Common myeloid progenitor, CD34-positive (primary cell): Measurements from ENCODE around the gene METTL5.

Experiments used
- CTCF ChIA-PET: fragments of 350-600 bp; sonication (Branson Sonifier 250); formaldehyde crosslinking; loops from one replicate; lab custom pipeline; 2021; ENCODE audit warnings: antibody characterized with exemption; lab: Charles Lee
- POLR2A ChIA-PET: fragments of 350-600 bp; sonication (Branson Sonifier 250); formaldehyde crosslinking; loops from one replicate; lab custom pipeline; 2021; ENCODE audit warnings: antibody characterized with exemption; lab: Charles Lee
- DNase-seq, 3 donors: peaks; one replicate each; pipeline versions ENCODE4 v3.0.0 to v3.0.0-alpha.2; 2013
- H3K27ac ChIP-seq, 2 experiments: 1 replicate in 1 of 2; 2 replicates in 1 of 2; pipeline ENCODE4 v1.7.0; 2013; ENCODE audit warnings: inconsistent platforms in 2 of 2, low read length in 2 of 2, mild to moderate bottlenecking in 2 of 2, low read depth in 1 of 2, moderate library complexity in 1 of 2; ENCODE audit not compliant: severe bottlenecking in 2 of 2, insufficient read depth in 1 of 2, poor library complexity in 1 of 2
- H3K27me3 ChIP-seq, 5 experiments: replicated peaks in 2 of 5; 1 replicate in 3 of 5; 2 replicates in 2 of 5; pipeline versions ENCODE4 v1.6.1 to v1.7.0; 2013; ENCODE audit warnings: low read length in 4 of 5, mild to moderate bottlenecking in 2 of 5, moderate library complexity in 2 of 5, inconsistent platforms in 1 of 5; ENCODE audit not compliant: insufficient read depth in 5 of 5, control insufficient read depth in 4 of 5
- H3K36me3 ChIP-seq, 4 experiments: 1 replicate in 2 of 4; 2 replicates in 2 of 4; pipeline versions ENCODE4 v1.6.1 to v1.7.0; 2013; ENCODE audit warnings: low read length in 3 of 4, control low read depth in 1 of 4, mild to moderate bottlenecking in 1 of 4; ENCODE audit not compliant: control insufficient read depth in 4 of 4, insufficient read depth in 4 of 4
- H3K4me1 ChIP-seq, 4 experiments: 1 replicate in 3 of 4; 2 replicates in 1 of 4; pipeline versions ENCODE4 v1.6.1 to v1.7.1; 2013; ENCODE audit warnings: low read length in 3 of 4, mild to moderate bottlenecking in 3 of 4, control low read depth in 1 of 4, inconsistent platforms in 1 of 4, moderate library complexity in 1 of 4; ENCODE audit not compliant: control insufficient read depth in 4 of 4, insufficient read depth in 4 of 4; ENCODE audit errors: control extremely low read depth in 1 of 4
- H3K4me3 ChIP-seq, 7 experiments: 1 replicate in 4 of 7; 2 replicates in 3 of 7; pipeline versions ENCODE4 v1.5.1 to v1.7.0; 2013; ENCODE audit warnings: mild to moderate bottlenecking in 7 of 7, low read length in 6 of 7, moderate library complexity in 6 of 7, inconsistent platforms in 2 of 7, low read depth in 2 of 7, control low read depth in 1 of 7; ENCODE audit not compliant: insufficient read depth in 4 of 7, control insufficient read depth in 1 of 7; ENCODE audit errors: extremely low read depth in 1 of 7
- H3K9me3 ChIP-seq, 5 experiments: 1 replicate in 4 of 5; 2 replicates in 1 of 5; pipeline versions ENCODE4 v1.6.1 to v1.7.1; 2013; ENCODE audit warnings: low read length in 4 of 5, mild to moderate bottlenecking in 2 of 5, inconsistent platforms in 1 of 5, low read depth in 1 of 5, moderate library complexity in 1 of 5; ENCODE audit not compliant: control insufficient read depth in 4 of 5, insufficient read depth in 2 of 5; ENCODE audit errors: control extremely low read depth in 1 of 5
- WGBS: methylation state at CpG from one replicate; pipeline ENCODE4 v1.1.5; 2013; ENCODE audit not compliant: insufficient coverage; 5-methylcytosine and 5-hydroxymethylcytosine counted together

METTL5 gene

DNA sequence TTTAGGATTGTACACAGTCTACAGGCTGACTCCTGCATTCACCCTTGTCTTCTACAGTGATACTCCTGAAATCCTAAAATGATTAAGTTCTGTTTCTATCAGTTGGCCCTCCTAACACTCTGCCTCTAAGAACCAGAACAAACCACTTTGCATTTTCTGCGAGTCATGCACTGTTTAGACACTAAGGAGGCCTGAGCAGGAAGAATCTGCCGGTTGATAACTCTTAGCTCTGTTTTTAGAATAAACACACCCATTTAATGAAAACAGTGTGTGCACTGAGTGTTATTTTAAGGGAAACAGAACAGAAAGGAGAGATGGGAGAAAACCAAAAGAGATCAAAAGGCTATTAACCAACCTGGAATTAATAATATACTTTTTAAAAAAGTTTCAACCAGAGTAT is 48.9 kb downstream of the METTL5 start:
- WGBS = no CpG with 5 or more reads among the region's 2 CpGs
- CTCF ChIA-PET = interaction anchor here (0.6 to 2.8 kb wide), 5 partner anchors 14 to 323 kb away, joined by 3 to 11 read pairs (median 4); no protein-coding TSS in a partner anchor
- Histone ChIP-seq H3K4me1 (peaks cover 0 to 24% (median 1%) of the 10 kb centered on the region in 4 experiments), H3K27ac (no peak overlapping the region), H3K4me3 (no peak overlapping the region), H3K27me3 (no peaks in the 10 kb centered on the region), H3K36me3 (no peaks in the 10 kb centered on the region), H3K9me3 (no peaks in the 10 kb centered on the region)
- peak in 2 of 3 donors; percentile 30 to 42 for DNase-seq
- POLR2A ChIA-PET = interaction anchor here (0.6 kb wide), 1 partner anchor 236 kb away, joined by 4 read pairs; no protein-coding TSS in a partner anchor

DNA sequence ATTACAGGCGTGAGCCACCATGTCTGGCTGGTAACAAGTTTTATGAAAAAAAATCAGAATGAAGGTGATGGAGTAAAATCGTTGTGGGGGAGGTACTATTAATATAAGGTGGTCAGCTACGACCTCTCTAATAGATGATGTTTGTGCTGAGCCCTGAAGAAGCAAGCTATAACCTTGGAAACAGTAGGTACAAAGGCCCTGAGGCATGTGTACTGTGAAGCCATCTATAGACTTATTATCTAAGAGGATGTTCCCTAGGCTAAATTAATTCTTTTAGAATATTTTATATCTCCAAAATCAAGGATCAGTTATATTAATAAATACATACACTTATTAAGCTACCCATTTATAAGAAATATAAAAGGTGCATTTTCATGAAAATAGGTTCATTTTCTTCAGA is 49.4 kb downstream of the METTL5 start:
- Histone ChIP-seq H3K4me3 (no peak overlapping the region), H3K9me3 (no peaks in the 10 kb centered on the region), H3K4me1 (peaks cover 0 to 24% (median 1%) of the 10 kb centered on the region in 4 experiments), H3K27me3 (no peaks in the 10 kb centered on the region), H3K36me3 (no peaks in the 10 kb centered on the region), H3K27ac (no peak overlapping the region)
- ChIA-PET CTCF (interaction anchor here (0.6 to 2.8 kb wide), 5 partner anchors 15 to 322 kb away, joined by 3 to 11 read pairs (median 4); no protein-coding TSS in a partner anchor), POLR2A (interaction anchor here (0.6 kb wide), 1 partner anchor 236 kb away, joined by 4 read pairs; no protein-coding TSS in a partner anchor)
- no peak for DNase-seq
- WGBS = 100% methylated on average over 3 of the region's 3 CpGs

DNA sequence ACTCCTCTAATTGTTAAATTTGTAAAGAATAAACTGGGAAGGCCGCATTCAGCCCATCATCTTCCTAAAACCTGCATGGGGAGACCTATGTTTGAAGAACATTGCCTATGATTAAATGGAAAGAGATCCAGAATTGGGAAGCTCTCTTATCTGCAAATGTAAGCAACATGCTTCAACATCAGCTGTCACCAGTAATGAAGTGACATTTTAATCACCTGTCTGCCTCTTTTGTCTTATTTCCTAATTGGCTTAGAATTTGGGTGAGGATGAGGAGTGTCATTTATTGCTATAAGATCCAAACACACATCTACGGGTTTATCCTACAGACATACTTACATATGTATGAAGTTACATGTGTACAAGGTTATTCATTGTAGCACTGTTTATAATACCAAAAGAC is 52.1 kb downstream of the METTL5 start:
- no peak for DNase-seq
- WGBS = no CpG with 5 or more reads among the region's 2 CpGs
- Histone ChIP-seq H3K4me3 (no peak overlapping the region), H3K9me3 (no peaks in the 10 kb centered on the region), H3K27ac (no peak overlapping the region), H3K4me1 (peaks cover 0 to 13% (median 12%) of the 10 kb centered on the region in 4 experiments), H3K27me3 (peaks cover 0 to 24% (median 7%) of the 10 kb centered on the region in 5 experiments), H3K36me3 (no peaks in the 10 kb centered on the region)
- ChIA-PET CTCF (interaction anchor here (1.3 to 2.2 kb wide), 3 partner anchors 10 to 80 kb away, joined by 4 to 7 read pairs (median 4); no protein-coding TSS in a partner anchor), POLR2A (no interaction called here)

DNA sequence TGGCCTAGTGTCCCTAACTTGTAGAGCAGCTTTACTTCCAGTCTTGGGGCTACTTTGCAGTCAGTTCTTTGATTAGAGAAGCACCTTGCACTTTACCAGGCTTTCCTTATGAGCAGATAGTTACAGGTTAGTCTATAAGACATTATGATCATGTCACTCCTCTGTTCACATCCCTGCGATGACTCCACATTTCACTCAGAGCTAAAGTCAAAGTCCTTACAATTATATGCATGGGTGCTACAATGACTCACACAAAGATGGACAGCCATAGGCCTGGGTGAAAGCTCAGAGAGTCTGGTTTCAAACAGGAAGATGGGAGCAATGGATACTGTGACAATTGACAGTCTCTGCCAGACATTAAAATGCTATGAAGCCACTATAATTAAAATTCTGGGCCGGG is 53.1 kb downstream of the METTL5 start:
- Histone ChIP-seq H3K36me3 (no peaks in the 10 kb centered on the region), H3K9me3 (no peaks in the 10 kb centered on the region), H3K4me1 (peaks cover 0 to 20% (median 13%) of the 10 kb centered on the region in 4 experiments), H3K4me3 (no peak overlapping the region), H3K27ac (no peak overlapping the region), H3K27me3 (peaks cover 0 to 26% (median 7%) of the 10 kb centered on the region in 5 experiments)
- 100% methylated on average over 2 of the region's 2 CpGs for WGBS
- CTCF ChIA-PET = interaction anchor here (0.9 to 1.7 kb wide), 2 partner anchors 16 to 79 kb away, joined by 3 read pairs; no protein-coding TSS in a partner anchor
- DNase-seq = no peak
- POLR2A ChIA-PET = no interaction called here

DNA sequence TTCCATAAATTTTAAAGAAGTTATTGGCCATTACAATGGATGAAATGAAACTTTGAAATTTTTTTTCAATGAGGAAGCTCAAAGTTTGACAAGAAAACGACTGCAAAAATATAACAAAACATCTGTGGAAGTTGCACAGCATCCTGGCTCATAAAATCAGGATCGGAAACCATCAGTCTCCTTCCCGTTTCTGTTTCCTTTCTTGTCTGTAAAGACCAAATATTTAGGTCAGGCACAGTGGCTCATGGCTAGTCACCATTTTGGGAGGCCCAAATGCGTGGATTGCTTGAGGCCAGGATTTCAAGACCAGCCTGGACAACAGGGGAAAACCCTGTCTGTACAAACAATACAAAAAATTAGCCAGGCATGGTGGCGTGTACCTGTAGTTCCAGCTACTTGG is 53.7 kb downstream of the METTL5 start:
- Histone ChIP-seq H3K4me1 (peaks cover 0 to 17% (median 13%) of the 10 kb centered on the region in 4 experiments), H3K27me3 (peaks cover 0 to 26% (median 7%) of the 10 kb centered on the region in 5 experiments), H3K27ac (no peak overlapping the region), H3K36me3 (no peaks in the 10 kb centered on the region), H3K4me3 (no peak overlapping the region), H3K9me3 (no peaks in the 10 kb centered on the region)
- POLR2A ChIA-PET = no interaction called here
- 50% methylated on average over 4 of the region's 5 CpGs for WGBS
- CTCF ChIA-PET = interaction anchor here (0.8 to 1.7 kb wide), 3 partner anchors 17 to 79 kb away, joined by 3 to 4 read pairs (median 3); no protein-coding TSS in a partner anchor
- DNase-seq = peak in 1 of 3 donors; percentile 4

DNA sequence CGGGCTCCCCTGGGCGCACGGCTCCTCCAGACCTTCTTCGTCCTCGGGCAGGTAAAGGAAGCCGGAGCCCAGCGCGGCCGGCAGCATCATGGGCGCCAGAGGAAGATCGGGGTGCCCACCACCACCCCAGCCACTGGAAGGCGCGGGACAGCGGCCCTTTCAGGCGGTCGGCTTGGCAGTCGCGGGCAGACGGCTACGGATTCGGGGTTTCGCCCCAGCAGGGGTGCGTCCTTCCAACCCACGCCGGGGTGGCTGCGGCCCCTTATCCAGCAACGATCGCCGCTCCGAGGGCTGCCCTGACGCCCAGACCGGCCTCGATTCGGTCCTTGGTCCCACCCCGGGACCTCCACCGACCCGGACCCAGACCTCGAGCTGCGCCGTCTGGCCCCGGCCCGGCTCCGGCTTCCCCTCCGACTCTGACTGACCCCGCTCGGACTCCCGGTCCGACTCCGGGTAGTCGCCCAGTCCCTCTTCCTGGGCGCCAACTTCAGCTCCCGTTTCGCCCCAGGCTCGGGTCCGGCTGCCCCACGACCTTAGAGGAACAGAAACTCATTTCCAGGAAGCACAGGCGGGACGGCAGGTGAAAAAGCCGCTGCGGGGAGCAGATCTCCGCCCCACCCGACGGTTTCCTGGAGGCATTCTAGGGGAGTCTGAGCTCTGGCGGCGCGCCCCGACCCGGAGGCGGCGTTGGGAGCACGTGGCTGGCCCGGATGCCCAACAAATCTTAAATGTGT is 56.3 kb downstream of the METTL5 start:
- ChIA-PET POLR2A (no interaction called here), CTCF (interaction anchor here (1.0 to 1.8 kb wide), 4 partner anchors 8 to 183 kb away, joined by 3 to 4 read pairs (median 4); no protein-coding TSS in a partner anchor)
- Histone ChIP-seq H3K27me3 (peaks cover 0 to 26% (median 7%) of the 10 kb centered on the region in 5 experiments), H3K9me3 (no peaks in the 10 kb centered on the region), H3K4me1 (peaks cover 0 to 13% (median 12%) of the 10 kb centered on the region in 4 experiments), H3K4me3 (peak overlapping the region in 6 of 7 experiments; percentile 23 to 74 (median 55)), H3K27ac (no peak overlapping the region), H3K36me3 (no peaks in the 10 kb centered on the region)
- peak; percentile 21 to 57 (median 33) for DNase-seq
- 25% methylated on average over 61 of the region's 72 CpGs for WGBS
